HepG2 (cell line): ENCODE measurements around the gene FLT3LG. TPM values are rescaled to one million over a fixed set of nuclear protein-coding genes. Genes with fewer than 3 reads are reported as not detected.
A peak's percentile ranks its signal among the peaks of the same experiment; 100 is the strongest.

Experiments used
- ATAC-seq: fragments of 200-7000 bp; cut with Tn5 transposase; 3 replicates; pipeline ENCODE4 v1.9.1; 2020; ENCODE audit warnings: mild to moderate bottlenecking, moderate library complexity
- BruUV-seq: library from RNA; stranded (reverse); fragments of 400-500 nt; replicated peaks from 2 replicates; lab custom pipeline; 2021; lab: Mats Ljungman, UMichigan
- CTCF ChIA-PET: fragments of 300-600 bp; formaldehyde crosslinking; extraction: SDS; loops from one replicate; lab custom pipeline; 2021; ENCODE audit warnings: low total read pairs, inconsistent platforms, low intra/inter-chr PET ratio; lab: Yijun Ruan, JAX
- POLR2A ChIA-PET: fragments of 350-600 bp; sonication (Branson Sonifier 250); formaldehyde crosslinking; loops from one replicate; lab custom pipeline; 2020; ENCODE audit warnings: antibody characterized with exemption, inconsistent platforms; lab: Yijun Ruan, JAX
- DNase-seq: peaks from one replicate; pipeline ENCODE4 v3.0.0-alpha.2; 2015; ENCODE audit warnings: low spot score
- FAIRE-seq: peaks from 3 replicates; lab custom pipeline; 2011; peaks lifted over from hg19 to GRCh38; lab: Jason Lieb, UNC
- H2AFZ ChIP-seq: one replicate; pipeline ENCODE4 v1.6.1; 2011; ENCODE audit warnings: low read length, inconsistent platforms
- H3K27ac ChIP-seq: fragments of 300-600 bp; 3 replicates; pipeline ENCODE4 v1.8.0; 2011; ENCODE audit warnings: mixed run types, mild to moderate bottlenecking, mixed read lengths, low read length, inconsistent platforms; ENCODE audit not compliant: insufficient read depth; ENCODE audit errors: extremely low read length
- H3K27me3 ChIP-seq, 2 experiments: fragments of 200-600 bp in 1 of 2; 2 replicates in 1 of 2; 3 replicates in 1 of 2; pipeline versions ENCODE4 v1.6.0 to v1.8.0; 2011; ENCODE audit warnings: low read length in 2 of 2, mild to moderate bottlenecking in 2 of 2, moderate library complexity in 2 of 2, inconsistent platforms in 1 of 2; ENCODE audit not compliant: insufficient read depth in 2 of 2, control insufficient read depth in 1 of 2
- H3K36me3 ChIP-seq, 2 experiments: fragments of 200-600 bp in 1 of 2; replicated peaks in 1 of 2; 2 replicates in 1 of 2; 3 replicates in 1 of 2; pipeline versions ENCODE4 v1.5.1 to v1.8.0; 2011; ENCODE audit warnings: low read length in 2 of 2, inconsistent platforms in 1 of 2; ENCODE audit not compliant: insufficient read depth in 2 of 2, control insufficient read depth in 1 of 2
- H3K4me1 ChIP-seq: 2 replicates; pipeline ENCODE4 v1.5.1; 2012; ENCODE audit warnings: low read length, inconsistent platforms; ENCODE audit not compliant: insufficient read depth
- H3K4me2 ChIP-seq: 2 replicates; pipeline ENCODE4 v1.6.0; 2011; ENCODE audit warnings: low read depth, low read length, inconsistent platforms
- H3K4me3 ChIP-seq, 3 experiments: fragments of 200-600 bp in 1 of 3; sonication (generic), shearing (Covaris generic) in 1 of 3; replicated peaks in 1 of 3; 2 replicates each; pipeline ENCODE4 v1.5.1; 2011 to 2016; ENCODE audit warnings: low read length in 3 of 3, inconsistent platforms in 2 of 3, low read depth in 2 of 3, mild to moderate bottlenecking in 2 of 3, control low read depth in 1 of 3, mixed read lengths in 1 of 3; ENCODE audit not compliant: insufficient read depth in 1 of 3
- H3K79me2 ChIP-seq: one replicate; pipeline ENCODE4 v1.6.1; 2011; ENCODE audit warnings: low read length, inconsistent platforms; ENCODE audit not compliant: insufficient read depth
- H3K9ac ChIP-seq: 2 replicates; pipeline ENCODE4 v1.6.0; 2011; ENCODE audit warnings: mild to moderate bottlenecking, low read depth, low read length, inconsistent platforms; ENCODE audit not compliant: insufficient read depth
- H3K9me3 ChIP-seq: 2 replicates; pipeline ENCODE4 v1.5.1; 2012; ENCODE audit warnings: mild to moderate bottlenecking, low read length
- H4K20me1 ChIP-seq: 2 replicates; pipeline ENCODE4 v1.6.0; 2011; ENCODE audit warnings: inconsistent platforms, mild to moderate bottlenecking, low read length, moderate library complexity; ENCODE audit not compliant: insufficient read depth
- ATF7 ChIP-seq, 2 experiments: fragments of 450-650 bp in 1 of 2; sonication (generic) in 1 of 2; formaldehyde crosslinking in 1 of 2; IDR thresholded peaks; 2 replicates each; pipeline versions ENCODE4 v1.4.0 to v1.6.1; 2016 to 2020; ENCODE audit warnings: antibody characterized with exemption in 1 of 2, mild to moderate bottlenecking in 1 of 2, missing genetic modification reagents in 1 of 2
- CREB1 ChIP-seq, 2 experiments: fragments of 450-650 bp in 1 of 2; IDR thresholded peaks; 2 replicates each; pipeline ENCODE4 v1.6.1; 2016 to 2017; ENCODE audit warnings: control low read depth in 1 of 2, mild to moderate bottlenecking in 1 of 2, missing compliant biosample characterization in 1 of 2, missing genetic modification characterization in 1 of 2
- ELF3 ChIP-seq: IDR thresholded peaks from 2 replicates; pipeline ENCODE4 v1.6.1; 2016; ENCODE audit warnings: missing genetic modification reagents, missing compliant biosample characterization
- JARID2 ChIP-seq: sonication (generic); formaldehyde crosslinking; IDR thresholded peaks from 2 replicates; pipeline ENCODE4 v1.8.1; 2023; ENCODE audit warnings: missing genetic modification reagents, inconsistent platforms; ENCODE audit not compliant: insufficient replicate concordance
- NCOA1 ChIP-seq: sonication (generic); formaldehyde crosslinking; IDR thresholded peaks from 2 replicates; pipeline ENCODE4 v1.9.0; 2021; ENCODE audit warnings: missing genetic modification reagents
- ZNF251 ChIP-seq: sonication (generic); formaldehyde crosslinking; IDR thresholded peaks from 2 replicates; pipeline ENCODE4 v1.9.0; 2021; ENCODE audit warnings: mild to moderate bottlenecking, missing genetic modification reagents
- ZNF615 ChIP-seq: sonication (generic); formaldehyde crosslinking; IDR thresholded peaks from 2 replicates; pipeline ENCODE4 v1.5.0; 2020; ENCODE audit warnings: mild to moderate bottlenecking, missing genetic modification reagents, borderline replicate concordance
- WGBS: methylation state at CpG from one replicate; pipeline ENCODE4 v1.1.6; 2017; ENCODE audit warnings: low lambda C conversion rate; 5-methylcytosine and 5-hydroxymethylcytosine counted together
- in situ Hi-C: cut with HindIII; loops from 2 replicates; pipeline ENCODE4 v1.10.0; 2017; ENCODE audit warnings: low pct_unique_long_range_greater_than_20kb; ENCODE audit not compliant: extremely low pct_ligation_motif_present
- intact Hi-C: fragments of 100-400 bp; cut with micrococcal nuclease; formaldehyde crosslinking; loops from one replicate; pipeline ENCODE4 v1.10.0; 2022; ENCODE audit not compliant: unreplicated experiment
- polyA plus RNA-seq, 8 experiments: library from polyadenylated mRNA; depleted of rRNA in 3 of 8; stranded (reverse) in 7 of 8; unstranded in 1 of 8; fragments of >200 nt; fragmentation: Illumina TruSeq in 4 of 8; extraction: Trizol in 4 of 8; gene quantifications; 2 replicates each; pipeline versions ENCODE4 v1.2.1 to v1.2.3, GENCODE V29; 2011 to 2016; ENCODE audit warnings: low read depth in 4 of 8, missing spikeins in 1 of 8, mixed read lengths in 1 of 8; ENCODE audit not compliant: insufficient read depth in 1 of 8
- total RNA-seq, 5 experiments: library from RNA; depleted of rRNA; stranded (reverse); fragments of >200 nt; fragmentation: Illumina TruSeq; extraction: Trizol; gene quantifications; 2 replicates each; pipeline ENCODE4 v1.2.3, GENCODE V29; 2016; ENCODE audit warnings: low read depth in 1 of 5

Gene FLT3LG
- total and polyA plus RNA-seq, 2 of the 13 experiments (the other 11 are each of a cell fraction or from before 2014, with no cell fraction given) = 1.5 to 2.6 TPM

GRCh38 chr19:49435670-49436069, 38.3 kb upstream of the FLT3LG start:
- H3K27me3 ChIP-seq = peaks cover 11 to 87% of the 10 kb centered on the region in 2 experiments
- H3K9ac ChIP-seq = no peak overlapping the region
- ATAC-seq (no peak), DNase-seq (no peak), FAIRE-seq (no peak)
- H3K4me2 ChIP-seq = no peak overlapping the region
- ChIA-PET POLR2A (interaction anchor here (1.0 to 1.1 kb wide), 2 partner anchors 18 kb away, joined by 3 to 5 read pairs; partner anchors contain the start of gene ALDH16A1), CTCF (no interaction called here)
- H3K36me3 ChIP-seq = no peaks in the 10 kb centered on the region
- no peak for TF ChIP-seq ELF3
- TF ChIP-seq ZNF251 (CRISPR knock-in tag) = no peak
- no peak for TF ChIP-seq JARID2 (CRISPR knock-in tag)
- intact Hi-C loops (no loop called here), in situ Hi-C loops (no loop called here)
- BruUV-seq = no TSS peak
- no peaks in the 10 kb centered on the region for H4K20me1 ChIP-seq
- no peaks in the 10 kb centered on the region for H3K79me2 ChIP-seq
- H3K4me1 ChIP-seq = no peaks in the 10 kb centered on the region
- 66% methylated on average over 10 of the region's 10 CpGs for whole genome bisulfite sequencing
- no peak overlapping the region for H3K27ac ChIP-seq
- no peaks in the 10 kb centered on the region for H3K9me3 ChIP-seq
- no peak overlapping the region for H3K4me3 ChIP-seq
- H2AFZ ChIP-seq = no peak overlapping the region

DNA sequence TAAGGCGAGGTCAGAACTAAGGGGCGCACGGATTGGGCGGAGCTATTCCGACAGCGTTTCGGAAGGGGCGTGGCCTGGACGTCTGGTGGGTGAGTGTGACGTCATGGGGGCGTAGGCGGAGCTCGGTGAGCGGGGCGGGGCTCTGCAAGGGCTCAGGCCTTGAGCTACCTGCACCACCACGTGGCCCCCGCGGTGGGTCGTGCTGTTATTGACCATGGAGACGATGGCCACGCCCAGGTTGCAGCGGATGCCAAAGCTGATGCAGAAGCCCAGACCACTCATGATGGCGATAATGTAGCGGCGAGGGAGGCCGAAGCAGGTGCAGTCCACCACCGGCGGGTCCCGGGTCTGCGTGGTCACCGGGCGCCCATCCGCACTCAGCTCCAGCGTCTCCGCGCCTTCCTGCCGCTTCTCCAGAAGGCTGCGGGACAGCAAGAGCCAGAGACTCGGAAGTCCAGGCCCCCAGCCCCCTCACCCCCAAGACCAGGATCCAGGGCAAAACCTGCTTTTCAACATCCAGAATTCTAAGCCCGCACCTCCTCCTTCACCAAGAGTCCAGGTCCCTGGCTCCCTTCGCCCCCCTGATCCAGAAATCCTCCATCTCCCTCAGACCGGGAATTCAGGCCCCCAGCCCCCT, 37.5 kb upstream of the FLT3LG start:
- ChIA-PET CTCF (no interaction called here), POLR2A (interaction anchor here (1.0 kb wide), 1 partner anchor 17 kb away, joined by 3 read pairs; the partner anchor contains the start of gene ALDH16A1)

More for the DNA sequence above, 37.5 kb upstream of the FLT3LG start:
- Histone ChIP-seq H3K36me3 (no peaks in the 10 kb centered on the region), H3K27ac (no peak overlapping the region), H2AFZ (no peak overlapping the region), H3K4me1 (peaks cover 1% of the 10 kb centered on the region), H3K4me2 (no peak overlapping the region; the same call in 1 of the 2 replicates), H3K27me3 (peaks cover 10 to 87% of the 10 kb centered on the region in 2 experiments), H3K4me3 (no peak overlapping the region), H3K9me3 (no peaks in the 10 kb centered on the region), H3K9ac (no peak overlapping the region), H4K20me1 (no peaks in the 10 kb centered on the region), H3K79me2 (no peaks in the 10 kb centered on the region)
- in situ Hi-C loops = no loop called here
- no TSS peak for BruUV-seq
- TF ChIP-seq ATF7 (IDR thresholded peaks at IDR 0.05) = peak; percentile 90
- no peak for TF ChIP-seq ATF7 (CRISPR knock-in tag; IDR thresholded peaks at IDR 0.05)
- no peak for TF ChIP-seq ZNF615
- TF ChIP-seq NCOA1 = no peak
- peak; percentile 97 for TF ChIP-seq CREB1 (IDR thresholded peaks at IDR 0.05)
- no peak for TF ChIP-seq CREB1 (CRISPR knock-in tag; IDR thresholded peaks at IDR 0.05)
- 71% methylated on average over 11 of the region's 42 CpGs for WGBS
- ATAC-seq (no peak), DNase-seq (no peak), FAIRE-seq (no peak)
- intact Hi-C loops = no loop called here
